ENCODE measurements around the gene NR5A2.

Gene NR5A2

GRCh38 chr1:200213921-200214320, 186.4 kb downstream of the NR5A2 start:
- DNase-seq: no peak

- no peak for DNase-seq
Observed at GRCh38 chr1:200215350-200215749, 187.8 kb downstream of the NR5A2 start.

GRCh38 chr1:200217703-200218102, 190.2 kb downstream of the NR5A2 start:
- DNase-seq: no peak

- DNase-seq: no peak
Observed at GRCh38 chr1:200221614-200222282, 194.2 kb downstream of the NR5A2 start.

- no peak for DNase-seq
Observed at GRCh38 chr1:200223207-200223606, 195.7 kb downstream of the NR5A2 start.

GRCh38 chr1:200223613-200224012, 196.1 kb downstream of the NR5A2 start:
- no peak for DNase-seq

GRCh38 chr1:200224315-200224714, 196.8 kb downstream of the NR5A2 start:
- no peak for DNase-seq

GRCh38 chr1:200226268-200226968, 198.9 kb downstream of the NR5A2 start:
- no peak for DNase-seq

GRCh38 chr1:200226969-200227303, 199.4 kb downstream of the NR5A2 start:
- DNase-seq: no peak

Measured in NCI-H2029 treated with DMSO at 0.1 percent for 48 hours (cell line).